Measurements from ENCODE around the gene CYLD.

CYLD gene

DNA sequence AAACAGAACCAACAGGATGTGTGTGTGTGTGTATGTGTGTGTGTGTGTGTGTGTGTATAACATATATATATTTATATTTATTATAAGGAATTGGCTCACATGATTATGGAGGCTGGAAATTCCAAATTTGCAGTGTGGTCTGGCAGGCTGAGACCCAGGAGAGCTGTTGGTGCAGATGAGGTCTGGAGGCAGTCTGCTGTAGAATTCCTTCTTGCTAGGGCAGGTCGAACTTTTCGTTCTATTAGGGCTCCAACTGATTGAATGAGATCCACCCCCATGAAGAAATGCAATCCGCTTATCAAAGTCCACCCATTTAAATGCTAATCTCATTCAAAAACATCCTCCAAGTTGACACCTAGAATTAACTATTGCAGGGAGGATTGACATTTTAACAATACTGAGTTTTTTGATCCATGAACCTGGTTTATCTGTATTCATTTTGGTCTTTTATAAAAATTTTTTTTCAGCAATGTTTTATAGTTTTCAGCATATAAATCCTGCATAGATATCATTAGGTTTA, 85.0 kb downstream of the CYLD start:
- no peak overlapping the region for H2AFZ ChIP-seq (ENCODE audit: insufficient read depth, low read length, poor library complexity)
- H2BK120ac ChIP-seq (ENCODE audit: insufficient read depth, low read length, poor library complexity): no peak overlapping the region

DNA sequence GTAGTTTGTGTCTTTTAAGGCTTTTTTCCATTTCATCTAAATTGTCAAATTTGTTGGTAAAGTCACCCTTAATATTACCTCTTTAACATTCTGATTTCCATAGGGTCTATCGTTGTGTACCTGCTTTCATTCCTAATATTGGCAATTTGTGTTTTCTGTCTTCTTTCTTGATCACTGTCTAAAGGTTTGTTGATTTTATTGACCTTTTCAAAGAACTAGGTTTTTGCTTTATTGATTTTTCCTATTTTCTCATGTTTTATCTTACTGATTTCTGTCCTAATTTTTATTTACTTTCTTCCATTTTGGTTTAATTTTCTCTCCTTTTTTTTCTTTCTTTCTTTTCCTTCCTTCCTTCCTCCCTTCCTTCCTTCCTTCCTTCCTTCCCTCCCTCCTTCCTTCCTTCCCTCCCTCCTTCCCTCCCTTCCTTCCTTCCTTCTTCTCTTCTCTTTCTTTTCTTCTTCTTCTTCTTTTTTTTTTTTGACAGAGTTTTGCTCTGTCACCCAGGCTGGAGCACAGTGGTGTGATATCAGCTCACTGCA, 86.3 kb downstream of the CYLD start:
- Histone ChIP-seq H4K8ac (ENCODE audit: low read depth, low read length) (no peak overlapping the region), H3K4me3 (ENCODE audit: low read depth, low read length) (no peak overlapping the region), H3K14ac (ENCODE audit: low read length) (no peak overlapping the region), H3K79me1 (ENCODE audit: low read length) (no peaks in the 10 kb centered on the region), H3K4me2 (ENCODE audit: low read length) (no peak overlapping the region), H3K9ac (ENCODE audit: low read length) (no peak overlapping the region), H2AK5ac (ENCODE audit: low read length) (no peak overlapping the region), H3K27me3 (ENCODE audit: insufficient read depth, low read length) (no peaks in the 10 kb centered on the region), H4K91ac (ENCODE audit: low read depth, low read length) (no peak overlapping the region), H2BK12ac (ENCODE audit: low read length) (no peak overlapping the region), H2BK120ac (ENCODE audit: insufficient read depth, low read length, poor library complexity) (no peak overlapping the region), H3K4me1 (ENCODE audit: control insufficient read depth in 1 of 2, insufficient read depth in 2 of 2, low read length in 2 of 2) (no peaks in the 10 kb centered on the region), H3K79me2 (ENCODE audit: control insufficient read depth, insufficient read depth, low read length, poor library complexity) (no peaks in the 10 kb centered on the region), H3K36me3 (ENCODE audit: control insufficient read depth in 1 of 2, insufficient read depth in 2 of 2, low read length in 2 of 2) (no peaks in the 10 kb centered on the region), H3K4ac (ENCODE audit: low read depth, low read length) (no peak overlapping the region), H3K9me3 (ENCODE audit: insufficient read depth, low read depth, low read length) (no peaks in the 10 kb centered on the region), H3K27ac (ENCODE audit: low read depth, low read length) (no peak overlapping the region), H3K23ac (ENCODE audit: low read length) (no peak overlapping the region), H3K18ac (ENCODE audit: low read length) (no peak overlapping the region), H2AFZ (ENCODE audit: insufficient read depth, low read length, poor library complexity) (no peak overlapping the region), H2BK5ac (ENCODE audit: low read depth, low read length, poor library complexity) (no peak overlapping the region), H4K12ac (ENCODE audit: low read depth, low read length) (no peak overlapping the region)
- no CpG with 5 or more reads among the region's 1 CpG for WGBS (ENCODE audit: extremely low coverage, insufficient coverage, insufficient read length)
- DNase-seq: no peak

More for the DNA sequence above, 85.0 kb downstream of the CYLD start:
- Histone ChIP-seq H3K4me3 (ENCODE audit: low read depth, low read length) (no peak overlapping the region), H3K14ac (ENCODE audit: low read length) (no peak overlapping the region), H4K91ac (ENCODE audit: low read depth, low read length) (no peak overlapping the region), H3K79me2 (ENCODE audit: control insufficient read depth, insufficient read depth, low read length, poor library complexity) (no peaks in the 10 kb centered on the region), H3K27ac (ENCODE audit: low read depth, low read length) (no peak overlapping the region), H3K4me2 (ENCODE audit: low read length) (no peak overlapping the region), H3K23ac (ENCODE audit: low read length) (no peak overlapping the region), H3K9me3 (ENCODE audit: insufficient read depth, low read depth, low read length) (no peaks in the 10 kb centered on the region), H3K9ac (ENCODE audit: low read length) (no peak overlapping the region), H4K8ac (ENCODE audit: low read depth, low read length) (no peak overlapping the region), H4K12ac (ENCODE audit: low read depth, low read length) (no peak overlapping the region), H2AK5ac (ENCODE audit: low read length) (no peak overlapping the region), H3K27me3 (ENCODE audit: insufficient read depth, low read length) (no peaks in the 10 kb centered on the region), H3K18ac (ENCODE audit: low read length) (no peak overlapping the region), H2BK12ac (ENCODE audit: low read length) (no peak overlapping the region), H3K4ac (ENCODE audit: low read depth, low read length) (no peak overlapping the region), H3K36me3 (ENCODE audit: control insufficient read depth in 1 of 2, insufficient read depth in 2 of 2, low read length in 2 of 2) (no peaks in the 10 kb centered on the region), H3K79me1 (ENCODE audit: low read length) (no peaks in the 10 kb centered on the region), H2BK5ac (ENCODE audit: low read depth, low read length, poor library complexity) (no peak overlapping the region), H3K4me1 (ENCODE audit: control insufficient read depth in 1 of 2, insufficient read depth in 2 of 2, low read length in 2 of 2) (no peaks in the 10 kb centered on the region)
- DNase-seq: no peak
- WGBS (ENCODE audit: extremely low coverage, insufficient coverage, insufficient read length): no CpG with 5 or more reads among the region's 3 CpGs

DNA sequence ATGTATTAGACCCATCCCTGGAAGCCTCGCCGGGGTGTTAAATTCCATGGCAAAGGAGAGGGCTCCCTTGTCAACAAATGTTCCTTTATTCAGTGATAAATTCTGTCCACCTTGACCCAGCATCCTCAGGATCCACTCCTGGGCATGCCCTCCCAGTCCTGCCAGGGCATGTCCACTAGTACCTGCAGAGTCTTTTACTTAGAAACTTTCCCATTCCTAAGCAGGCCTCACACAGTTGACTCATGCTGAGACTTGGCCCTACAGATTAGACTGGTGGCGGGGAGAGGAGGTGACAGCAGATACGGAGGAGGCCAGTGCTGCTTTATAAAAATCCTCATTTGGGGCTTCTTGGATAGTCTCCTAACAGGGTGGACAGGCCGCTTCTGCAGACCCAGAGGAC, 88.8 kb downstream of the CYLD start:
- Histone ChIP-seq H3K23ac (ENCODE audit: low read length) (no peak overlapping the region), H2BK12ac (ENCODE audit: low read length) (no peak overlapping the region), H3K18ac (ENCODE audit: low read length) (no peak overlapping the region), H3K4ac (ENCODE audit: low read depth, low read length) (no peak overlapping the region), H3K14ac (ENCODE audit: low read length) (no peak overlapping the region), H2AK5ac (ENCODE audit: low read length) (no peak overlapping the region), H2AFZ (ENCODE audit: insufficient read depth, low read length, poor library complexity) (no peak overlapping the region), H3K27me3 (ENCODE audit: insufficient read depth, low read length) (no peaks in the 10 kb centered on the region), H4K12ac (ENCODE audit: low read depth, low read length) (no peak overlapping the region), H2BK120ac (ENCODE audit: insufficient read depth, low read length, poor library complexity) (no peak overlapping the region), H2BK5ac (ENCODE audit: low read depth, low read length, poor library complexity) (no peak overlapping the region), H3K4me1 (ENCODE audit: control insufficient read depth in 1 of 2, insufficient read depth in 2 of 2, low read length in 2 of 2) (no peaks in the 10 kb centered on the region), H3K79me2 (ENCODE audit: control insufficient read depth, insufficient read depth, low read length, poor library complexity) (no peaks in the 10 kb centered on the region), H3K79me1 (ENCODE audit: low read length) (no peaks in the 10 kb centered on the region), H4K91ac (ENCODE audit: low read depth, low read length) (no peak overlapping the region), H3K9me3 (ENCODE audit: insufficient read depth, low read depth, low read length) (no peaks in the 10 kb centered on the region), H3K27ac (ENCODE audit: low read depth, low read length) (no peak overlapping the region), H3K4me2 (ENCODE audit: low read length) (no peak overlapping the region), H3K4me3 (ENCODE audit: low read depth, low read length) (no peak overlapping the region), H3K9ac (ENCODE audit: low read length) (no peak overlapping the region), H4K8ac (ENCODE audit: low read depth, low read length) (no peak overlapping the region), H3K36me3 (ENCODE audit: control insufficient read depth in 1 of 2, insufficient read depth in 2 of 2, low read length in 2 of 2) (no peaks in the 10 kb centered on the region)
- DNase-seq: no peak
- WGBS (ENCODE audit: extremely low coverage, insufficient coverage, insufficient read length): no CpG with 5 or more reads among the region's 5 CpGs

DNA sequence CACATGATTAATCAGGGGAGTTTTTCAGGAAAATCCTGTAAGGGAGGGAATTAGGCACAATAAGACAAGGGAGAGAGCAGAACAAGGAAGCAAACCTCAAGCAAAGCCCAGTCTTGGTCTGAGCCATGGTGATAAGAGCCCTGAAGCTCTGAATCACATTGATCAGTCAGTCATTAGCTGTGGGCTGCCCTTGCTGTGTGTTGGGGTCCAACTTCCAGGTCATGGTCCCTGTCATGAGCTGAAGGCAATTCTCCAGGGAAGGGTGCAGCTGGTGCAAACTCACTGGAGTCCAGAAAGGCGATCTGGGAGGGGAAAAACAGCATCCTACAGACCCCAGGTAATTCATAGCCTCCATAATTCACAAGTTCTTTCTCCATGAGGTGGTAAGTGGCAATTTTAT, 89.9 kb downstream of the CYLD start:
- Histone ChIP-seq H3K4me2 (ENCODE audit: low read length) (no peak overlapping the region), H2BK12ac (ENCODE audit: low read length) (no peak overlapping the region), H3K79me1 (ENCODE audit: low read length) (no peaks in the 10 kb centered on the region), H4K8ac (ENCODE audit: low read depth, low read length) (no peak overlapping the region), H3K36me3 (ENCODE audit: control insufficient read depth in 1 of 2, insufficient read depth in 2 of 2, low read length in 2 of 2) (no peaks in the 10 kb centered on the region), H3K23ac (ENCODE audit: low read length) (no peak overlapping the region), H3K27me3 (ENCODE audit: insufficient read depth, low read length) (no peaks in the 10 kb centered on the region), H2BK120ac (ENCODE audit: insufficient read depth, low read length, poor library complexity) (no peak overlapping the region), H4K91ac (ENCODE audit: low read depth, low read length) (no peak overlapping the region), H2AFZ (ENCODE audit: insufficient read depth, low read length, poor library complexity) (no peak overlapping the region), H2AK5ac (ENCODE audit: low read length) (no peak overlapping the region), H3K9me3 (ENCODE audit: insufficient read depth, low read depth, low read length) (no peaks in the 10 kb centered on the region), H3K79me2 (ENCODE audit: control insufficient read depth, insufficient read depth, low read length, poor library complexity) (no peaks in the 10 kb centered on the region), H3K4me3 (ENCODE audit: low read depth, low read length) (no peak overlapping the region), H3K9ac (ENCODE audit: low read length) (no peak overlapping the region), H2BK5ac (ENCODE audit: low read depth, low read length, poor library complexity) (no peak overlapping the region), H3K18ac (ENCODE audit: low read length) (no peak overlapping the region), H3K4me1 (ENCODE audit: control insufficient read depth in 1 of 2, insufficient read depth in 2 of 2, low read length in 2 of 2) (no peaks in the 10 kb centered on the region), H4K12ac (ENCODE audit: low read depth, low read length) (no peak overlapping the region), H3K14ac (ENCODE audit: low read length) (no peak overlapping the region), H3K27ac (ENCODE audit: low read depth, low read length) (no peak overlapping the region), H3K4ac (ENCODE audit: low read depth, low read length) (no peak overlapping the region)
- no CpG with 5 or more reads among the region's 1 CpG for WGBS (ENCODE audit: extremely low coverage, insufficient coverage, insufficient read length)
- DNase-seq: no peak

All from trophoblast cell (in vitro differentiated cells and primary cell).